K562 (cell line): ENCODE results near the gene SH3PXD2B. TPM values are rescaled to one million over a fixed set of nuclear protein-coding genes. Genes with fewer than 3 reads are reported as not detected.

Source experiments
- ATAC-seq: fragments of 200-7000 bp; cut with Tn5 transposase; 3 replicates; pipeline ENCODE4 v1.9.1; 2020; ENCODE audit warnings: moderate library complexity
- BruUV-seq: library from RNA; stranded (reverse); fragments of 400-500 nt; replicated peaks from 2 replicates; lab custom pipeline; 2021; lab: Mats Ljungman, UMichigan
- CTCF ChIA-PET: fragments of 300-600 bp; formaldehyde crosslinking; extraction: SDS; loops from one replicate; lab custom pipeline; 2021; ENCODE audit warnings: low intra/inter-chr PET ratio; lab: Yijun Ruan, JAX
- POLR2A ChIA-PET: fragments of 300-600, 350-650 bp; sonication (Branson Sonifier 250); formaldehyde crosslinking; extraction: SDS; loops from one replicate; lab custom pipeline; 2021; ENCODE audit warnings: antibody characterized with exemption, inconsistent platforms; lab: Yijun Ruan, JAX
- DNase-seq, 4 experiments: peaks; one replicate each; pipeline versions ENCODE4 v3.0.0 to v3.0.0-alpha.2; 2011 to 2018; ENCODE audit warnings: low spot score in 3 of 4, mixed read lengths in 3 of 4; ENCODE audit errors: extremely low read depth in 1 of 4
- FAIRE-seq: peaks from 2 replicates; lab custom pipeline; 2011; peaks lifted over from hg19 to GRCh38; lab: Jason Lieb, UNC
- H2AFZ ChIP-seq: 2 replicates; pipeline ENCODE4 v1.6.0; 2011; ENCODE audit warnings: low read depth, low read length, control low read depth, inconsistent platforms
- H3K27ac ChIP-seq: fragments of 200-600 bp; 3 replicates; pipeline ENCODE4 v1.8.0; 2011; ENCODE audit warnings: low read depth, mild to moderate bottlenecking, control low read depth, inconsistent platforms, low read length, moderate library complexity, mixed read lengths; ENCODE audit errors: extremely low read depth
- H3K27me3 ChIP-seq, 2 experiments: fragments of 300-600 bp in 1 of 2; 2 replicates in 1 of 2; 3 replicates in 1 of 2; pipeline versions ENCODE4 v1.6.0 to v1.8.0; 2011; ENCODE audit warnings: inconsistent platforms in 2 of 2, low read length in 2 of 2, mild to moderate bottlenecking in 1 of 2, mixed read lengths in 1 of 2, moderate library complexity in 1 of 2; ENCODE audit not compliant: control insufficient read depth in 2 of 2, insufficient read depth in 2 of 2
- H3K36me3 ChIP-seq: fragments of 300-600 bp; 3 replicates; pipeline ENCODE4 v1.8.0; 2011; ENCODE audit warnings: mild to moderate bottlenecking, low read length, inconsistent platforms; ENCODE audit not compliant: control insufficient read depth, insufficient read depth
- H3K4me1 ChIP-seq, 2 experiments: fragments of 200-600 bp in 1 of 2; replicated peaks in 1 of 2; 2 replicates in 1 of 2; 3 replicates in 1 of 2; pipeline versions ENCODE4 v1.5.1 to v1.8.0; 2011; ENCODE audit warnings: inconsistent platforms in 2 of 2, low read length in 2 of 2, mild to moderate bottlenecking in 1 of 2, mixed read lengths in 1 of 2, moderate library complexity in 1 of 2; ENCODE audit not compliant: control insufficient read depth in 2 of 2, insufficient read depth in 2 of 2
- H3K4me2 ChIP-seq: 2 replicates; pipeline ENCODE4 v1.6.1; 2011; ENCODE audit warnings: low read length, control low read depth, inconsistent platforms, mixed read lengths; ENCODE audit not compliant: insufficient read depth
- H3K4me3 ChIP-seq: fragments of 200-600 bp; sonication (generic), shearing (Covaris generic); 2 replicates; pipeline ENCODE4 v1.5.1; 2016; ENCODE audit warnings: control low read depth, inconsistent platforms
- H3K79me2 ChIP-seq: fragments of 200-600 bp; 3 replicates; pipeline ENCODE4 v1.8.0; 2011; ENCODE audit warnings: low read length, inconsistent platforms; ENCODE audit not compliant: control insufficient read depth, insufficient read depth
- H3K9ac ChIP-seq, 2 experiments: 2 replicates each; pipeline versions ENCODE4 v1.6.0 to v1.6.1; 2011; ENCODE audit warnings: low read depth in 2 of 2, low read length in 2 of 2, control low read depth in 1 of 2, inconsistent platforms in 1 of 2, mild to moderate bottlenecking in 1 of 2, mixed read lengths in 1 of 2; ENCODE audit not compliant: insufficient read depth in 1 of 2
- H3K9me1 ChIP-seq: one replicate; pipeline ENCODE4 v1.6.0; 2011; ENCODE audit warnings: inconsistent platforms, mild to moderate bottlenecking, low read length, moderate library complexity; ENCODE audit not compliant: control insufficient read depth, insufficient read depth
- H3K9me3 ChIP-seq: replicated peaks from 2 replicates; pipeline ENCODE4 v1.5.1; 2011; ENCODE audit warnings: low read depth, low read length, inconsistent platforms; ENCODE audit not compliant: control insufficient read depth, insufficient read depth
- H4K20me1 ChIP-seq: replicated peaks from 2 replicates; pipeline ENCODE4 v1.6.1; 2011; ENCODE audit warnings: low read length, inconsistent platforms, mixed read lengths; ENCODE audit not compliant: control insufficient read depth, insufficient read depth
- ASH1L ChIP-seq: fragments of 450-650 bp; IDR thresholded peaks from 2 replicates; pipeline ENCODE4 v1.6.1; 2018; ENCODE audit warnings: borderline replicate concordance, mild to moderate bottlenecking, low read depth; ENCODE audit not compliant: partially characterized antibody
- EP300 ChIP-seq: IDR thresholded peaks from 2 replicates; pipeline ENCODE4 v1.6.1; 2012; ENCODE audit warnings: low read length, improper control_type of control experiment
- ETV1 ChIP-seq: fragments of 450-650 bp; conservative IDR thresholded peaks from 2 replicates; pipeline ENCODE4 v1.6.1; 2016; ENCODE audit warnings: missing genetic modification characterization, control low read depth, low read depth, missing compliant biosample characterization
- MYC ChIP-seq, 2 experiments: fragments of 250-450 bp in 1 of 2; sonication (Bioruptor Pico) in 1 of 2; IDR thresholded peaks; 2 replicates each; pipeline versions ENCODE4 v1.5.1 to v1.6.1; 2012 to 2021; ENCODE audit warnings: low read depth in 2 of 2, borderline replicate concordance in 1 of 2, improper control_type of control experiment in 1 of 2, low read length in 1 of 2, mild to moderate bottlenecking in 1 of 2, moderate library complexity in 1 of 2
- NBN ChIP-seq: fragments of 450-650 bp; IDR thresholded peaks from 2 replicates; pipeline ENCODE4 v1.6.1; 2016; ENCODE audit warnings: low read depth, mild to moderate bottlenecking
- NFXL1 ChIP-seq: fragments of 450-650 bp; formaldehyde crosslinking; IDR thresholded peaks from 2 replicates; pipeline ENCODE4 v1.4.0; 2021; ENCODE audit warnings: mild to moderate bottlenecking
- NUFIP1 ChIP-seq: fragments of 450-650 bp; IDR thresholded peaks from 2 replicates; pipeline ENCODE4 v1.6.1; 2018; ENCODE audit not compliant: partially characterized antibody
- PCBP2 ChIP-seq: fragments of 200-400 bp; formaldehyde crosslinking; IDR thresholded peaks from 2 replicates; pipeline ENCODE4 v1.6.1; 2018; ENCODE audit warnings: low read length, low read depth, mild to moderate bottlenecking, moderate library complexity; ENCODE audit not compliant: poor library complexity, severe bottlenecking
- PHB2 ChIP-seq: fragments of 450-650 bp; IDR thresholded peaks from 2 replicates; pipeline ENCODE4 v1.6.1; 2017; ENCODE audit warnings: low read depth
- PURB ChIP-seq: sonication (generic); formaldehyde crosslinking; IDR thresholded peaks from 2 replicates; pipeline ENCODE4 v1.9.0; 2021; ENCODE audit warnings: low read depth, mild to moderate bottlenecking, missing genetic modification reagents
- SREBF2 ChIP-seq: sonication (generic); formaldehyde crosslinking; IDR thresholded peaks from 2 replicates; pipeline ENCODE4 v1.4.0; 2020; ENCODE audit warnings: mild to moderate bottlenecking, missing genetic modification reagents
- ZBTB7A ChIP-seq: IDR thresholded peaks from 2 replicates; pipeline ENCODE4 v1.6.1; 2011; ENCODE audit warnings: low read depth, mild to moderate bottlenecking, low read length, moderate library complexity, borderline replicate concordance; ENCODE audit not compliant: control insufficient read depth
- ZKSCAN3 ChIP-seq: fragments of 250-450 bp; sonication (Bioruptor Pico); IDR thresholded peaks from 2 replicates; pipeline ENCODE4 v1.4.0; 2020
- ZNF232 ChIP-seq: sonication (generic); formaldehyde crosslinking; IDR thresholded peaks from 2 replicates; pipeline ENCODE4 v1.8.0; 2022; ENCODE audit warnings: mild to moderate bottlenecking, missing genetic modification reagents
- ZNF324 ChIP-seq: fragments of 250-450 bp; sonication (Bioruptor Pico); IDR thresholded peaks from 2 replicates; pipeline ENCODE4 v1.4.0; 2020; ENCODE audit warnings: mild to moderate bottlenecking
- ZNF444 ChIP-seq: fragments of 250-450 bp; sonication (Bioruptor Pico); IDR thresholded peaks from 2 replicates; pipeline ENCODE4 v1.4.0; 2020; ENCODE audit warnings: mild to moderate bottlenecking, moderate library complexity
- ZSCAN29 ChIP-seq: fragments of 450-650 bp; IDR thresholded peaks from 2 replicates; pipeline ENCODE4 v1.6.1; 2017
- WGBS: fragments of 100-300 bp; shearing (Covaris generic); methylation state at CpG from one replicate; pipeline ENCODE4 v1.1.6; 2016; ENCODE audit warnings: low coverage, mixed read lengths; ENCODE audit not compliant: insufficient coverage; ENCODE audit errors: missing lambda C conversion rate; 5-methylcytosine and 5-hydroxymethylcytosine counted together
- in situ Hi-C: fragments of 300-500 bp; cut with MboI; formaldehyde crosslinking; loops from 4 replicates; pipeline ENCODE4 v1.15.0; 2018; ENCODE audit warnings: inconsistent platforms, mixed read lengths
- intact Hi-C: fragments of 100-400 bp; cut with micrococcal nuclease; formaldehyde crosslinking; loops from 2 replicates; pipeline ENCODE4 v1.14.2; 2022
- polyA plus RNA-seq, 8 experiments: library from polyadenylated mRNA; depleted of rRNA in 4 of 8; stranded (reverse) in 5 of 8; unstranded in 3 of 8; fragments of >200 nt; fragmentation: Nextera tagmentation in 2 of 8; fragmentation: Illumina TruSeq in 1 of 8; extraction: Ambion mirVana in 2 of 8; extraction: Trizol in 1 of 8; gene quantifications; 2 replicates each; pipeline versions ENCODE4 v1.2.1 to v1.2.3, GENCODE V29; 2011 to 2014; ENCODE audit warnings: inconsistent platforms in 1 of 8, missing spikeins in 1 of 8
- total RNA-seq, 7 experiments: library from RNA; depleted of rRNA in 6 of 7; stranded (reverse); fragments of >200 nt in 6 of 7; fragmentation: Illumina TruSeq in 2 of 7; extraction: Trizol in 2 of 7; gene quantifications; 2 replicates each; pipeline versions ENCODE4 v1.2.1 to v1.2.3, GENCODE V29; 2011 to 2021; ENCODE audit warnings: low replicate concordance in 1 of 7
- TF ChIP-seq, protein P1 (sequence below): fragments of 250-450 bp; sonication (Bioruptor Pico); IDR thresholded peaks from 2 replicates; pipeline ENCODE4 v1.5.0; 2020; ENCODE audit warnings: mild to moderate bottlenecking
- TF ChIP-seq, protein P2 (sequence below): sonication (generic); formaldehyde crosslinking; IDR thresholded peaks from 2 replicates; pipeline ENCODE4 v1.8.0; 2022; ENCODE audit warnings: mild to moderate bottlenecking, missing genetic modification reagents
- TF ChIP-seq, protein P3 (sequence below): fragments of 250-450 bp; sonication (Bioruptor Pico); IDR thresholded peaks from 2 replicates; pipeline ENCODE4 v1.8.0; 2022; ENCODE audit warnings: moderate library complexity, mild to moderate bottlenecking, inconsistent platforms

The SH3PXD2B gene
- total and polyA plus RNA-seq, 9 of the 15 experiments (the other 6 are each of a cell fraction or from before 2014, with no cell fraction given): 0.04 to 0.66 (median 0.19) TPM

DNA sequence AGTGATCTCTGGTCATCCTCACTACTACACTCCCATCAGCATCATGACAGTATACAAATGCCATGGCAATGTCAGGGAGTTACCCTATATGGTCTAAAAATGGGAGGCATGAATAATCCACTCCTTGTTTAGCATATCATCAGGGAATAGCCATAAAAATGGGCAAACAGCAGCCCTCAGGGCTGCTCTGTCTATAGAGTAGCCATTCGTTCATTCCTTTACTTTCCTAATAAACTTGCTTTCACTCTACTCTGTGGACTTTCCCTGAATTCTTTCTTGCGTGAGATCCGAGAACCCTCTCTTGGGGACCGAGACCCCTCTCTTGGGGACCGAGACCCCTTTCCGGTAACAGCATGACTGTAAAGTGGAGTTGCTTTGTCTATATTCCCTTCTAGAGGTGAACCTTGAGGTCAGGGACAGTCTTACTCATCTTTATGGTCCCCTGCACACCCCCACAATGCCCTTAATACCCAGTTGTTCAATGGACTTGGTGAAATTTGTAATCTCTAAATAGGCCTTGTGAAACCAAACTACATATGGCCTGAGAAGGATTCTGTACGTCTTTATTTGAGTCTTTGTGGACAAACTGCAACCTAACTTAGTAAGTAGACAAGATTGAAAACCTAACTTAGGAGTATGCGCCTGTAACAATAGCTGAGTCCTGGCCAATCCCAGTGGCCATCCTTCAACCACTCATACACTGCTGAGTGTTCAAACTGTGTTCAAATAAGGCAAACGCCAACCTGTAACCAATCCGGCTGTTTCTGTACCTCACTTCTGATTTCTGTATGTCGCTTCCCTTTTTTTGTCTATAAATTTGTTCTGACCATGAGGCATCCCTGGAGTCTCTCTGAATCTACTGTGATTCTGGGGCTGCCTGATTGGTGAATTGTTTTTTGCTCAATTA is 138.5 kb downstream of the SH3PXD2B start:
- Histone ChIP-seq H3K27ac (no peak overlapping the region), H3K27me3 (peaks cover 5 to 17% of the 10 kb centered on the region in 2 experiments; a peak in 4 of 5 replicates), H3K4me2 (no peak overlapping the region), H3K9ac (no peak overlapping the region), H2AFZ (no peak overlapping the region), H3K4me3 (no peak overlapping the region), H3K9me3 (no peaks in the 10 kb centered on the region), H3K79me2 (no peaks in the 10 kb centered on the region), H3K4me1 (no peaks in the 10 kb centered on the region), H3K36me3 (no peaks in the 10 kb centered on the region), H3K9me1 (no peaks in the 10 kb centered on the region), H4K20me1 (no peaks in the 10 kb centered on the region)
- CTCF ChIA-PET: no interaction called here
- ATAC-seq (no peak), DNase-seq (no peak), FAIRE-seq (no peak)
- no TSS peak for BruUV-seq
- TF ChIP-seq EP300 (no peak), ZKSCAN3 (CRISPR knock-in tag) (no peak), ZBTB7A (no peak), ETV1 (tag) (no peak), ZNF324 (no peak), NFXL1 (no peak), NBN (no peak), PURB (CRISPR knock-in tag) (no peak), PCBP2 (no peak), SREBF2 (CRISPR knock-in tag) (no peak), ZNF444 (CRISPR knock-in tag) (no peak), ASH1L (no peak), MYC (IDR thresholded peaks at IDR 0.05; ENCODE audit: low read depth, low read length) (no peak), MYC (CRISPR knock-in tag; IDR thresholded peaks at IDR 0.05; ENCODE audit: borderline replicate concordance, low read depth) (no peak), NUFIP1 (no peak), PHB2 (no peak), ZSCAN29 (no peak), ZNF232 (CRISPR knock-in tag) (no peak)
- TF ChIP-seq, protein P1, sequence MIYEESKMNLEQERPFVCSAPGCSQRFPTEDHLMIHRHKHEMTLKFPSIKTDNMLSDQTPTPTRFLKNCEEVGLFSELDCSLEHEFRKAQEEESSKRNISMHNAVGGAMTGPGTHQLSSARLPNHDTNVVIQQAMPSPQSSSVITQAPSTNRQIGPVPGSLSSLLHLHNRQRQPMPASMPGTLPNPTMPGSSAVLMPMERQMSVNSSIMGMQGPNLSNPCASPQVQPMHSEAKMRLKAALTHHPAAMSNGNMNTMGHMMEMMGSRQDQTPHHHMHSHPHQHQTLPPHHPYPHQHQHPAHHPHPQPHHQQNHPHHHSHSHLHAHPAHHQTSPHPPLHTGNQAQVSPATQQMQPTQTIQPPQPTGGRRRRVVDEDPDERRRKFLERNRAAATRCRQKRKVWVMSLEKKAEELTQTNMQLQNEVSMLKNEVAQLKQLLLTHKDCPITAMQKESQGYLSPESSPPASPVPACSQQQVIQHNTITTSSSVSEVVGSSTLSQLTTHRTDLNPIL: no peak
- TF ChIP-seq, protein P2, sequence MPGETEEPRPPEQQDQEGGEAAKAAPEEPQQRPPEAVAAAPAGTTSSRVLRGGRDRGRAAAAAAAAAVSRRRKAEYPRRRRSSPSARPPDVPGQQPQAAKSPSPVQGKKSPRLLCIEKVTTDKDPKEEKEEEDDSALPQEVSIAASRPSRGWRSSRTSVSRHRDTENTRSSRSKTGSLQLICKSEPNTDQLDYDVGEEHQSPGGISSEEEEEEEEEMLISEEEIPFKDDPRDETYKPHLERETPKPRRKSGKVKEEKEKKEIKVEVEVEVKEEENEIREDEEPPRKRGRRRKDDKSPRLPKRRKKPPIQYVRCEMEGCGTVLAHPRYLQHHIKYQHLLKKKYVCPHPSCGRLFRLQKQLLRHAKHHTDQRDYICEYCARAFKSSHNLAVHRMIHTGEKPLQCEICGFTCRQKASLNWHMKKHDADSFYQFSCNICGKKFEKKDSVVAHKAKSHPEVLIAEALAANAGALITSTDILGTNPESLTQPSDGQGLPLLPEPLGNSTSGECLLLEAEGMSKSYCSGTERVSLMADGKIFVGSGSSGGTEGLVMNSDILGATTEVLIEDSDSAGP (CRISPR knock-in tag): no peak
- TF ChIP-seq, protein P3, sequence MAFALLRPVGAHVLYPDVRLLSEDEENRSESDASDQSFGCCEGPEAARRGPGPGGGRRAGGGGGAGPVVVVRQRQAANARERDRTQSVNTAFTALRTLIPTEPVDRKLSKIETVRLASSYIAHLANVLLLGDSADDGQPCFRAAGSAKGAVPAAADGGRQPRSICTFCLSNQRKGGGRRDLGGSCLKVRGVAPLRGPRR: no peak
- in situ Hi-C loops: no loop called here
- WGBS: 1% methylated on average over 11 of the region's 11 CpGs
- POLR2A ChIA-PET: no interaction called here
- intact Hi-C loops: no loop called here
